Fibroblast of villous mesenchyme (primary cell): ENCODE measurements around the gene KCNJ2. TPM values are rescaled to one million over a fixed set of nuclear protein-coding genes. Genes with fewer than 3 reads are reported as not detected.

ENCODE experiments used
- DNase-seq: peaks from one replicate; pipeline ENCODE4 v3.0.0-alpha.2; 2010; ENCODE audit warnings: low read depth
- H3K4me3 ChIP-seq: 2 replicates; pipeline ENCODE4 v1.5.1; 2011; ENCODE audit warnings: low read depth, mild to moderate bottlenecking, low read length
- total RNA-seq: library from RNA; depleted of rRNA; stranded (reverse); fragments of >200 nt; gene quantifications from 2 replicates; pipeline ENCODE4 v1.2.3, GENCODE V29; 2012
- TF ChIP-seq, protein P1 (sequence below): IDR thresholded peaks from 2 replicates; pipeline ENCODE4 v1.5.1; 2012; ENCODE audit warnings: low read depth, mild to moderate bottlenecking, low read length; ENCODE audit not compliant: insufficient read depth

KCNJ2 gene
- total RNA-seq, 1 donor = 0.86 TPM

DNA sequence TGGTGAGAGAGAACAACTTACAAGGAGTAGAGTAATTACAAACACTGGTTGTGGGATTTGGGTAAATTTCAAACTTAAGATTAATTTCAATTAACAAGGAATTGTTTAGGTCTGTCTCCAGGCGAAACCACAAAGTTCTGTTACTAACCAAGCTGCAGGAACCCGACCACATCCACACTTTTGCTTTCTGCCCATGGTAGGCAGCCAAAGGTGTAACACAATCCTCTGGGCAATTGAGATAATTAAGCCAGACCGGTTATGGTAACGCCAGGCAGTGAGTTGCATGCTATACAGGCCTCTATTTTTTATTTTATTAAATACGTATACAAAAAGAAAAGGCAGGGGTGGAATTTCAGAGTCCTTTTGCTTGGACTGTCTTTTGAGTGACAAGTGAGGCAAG is 12.0 kb downstream of the KCNJ2 start:
- TF ChIP-seq, protein P1, sequence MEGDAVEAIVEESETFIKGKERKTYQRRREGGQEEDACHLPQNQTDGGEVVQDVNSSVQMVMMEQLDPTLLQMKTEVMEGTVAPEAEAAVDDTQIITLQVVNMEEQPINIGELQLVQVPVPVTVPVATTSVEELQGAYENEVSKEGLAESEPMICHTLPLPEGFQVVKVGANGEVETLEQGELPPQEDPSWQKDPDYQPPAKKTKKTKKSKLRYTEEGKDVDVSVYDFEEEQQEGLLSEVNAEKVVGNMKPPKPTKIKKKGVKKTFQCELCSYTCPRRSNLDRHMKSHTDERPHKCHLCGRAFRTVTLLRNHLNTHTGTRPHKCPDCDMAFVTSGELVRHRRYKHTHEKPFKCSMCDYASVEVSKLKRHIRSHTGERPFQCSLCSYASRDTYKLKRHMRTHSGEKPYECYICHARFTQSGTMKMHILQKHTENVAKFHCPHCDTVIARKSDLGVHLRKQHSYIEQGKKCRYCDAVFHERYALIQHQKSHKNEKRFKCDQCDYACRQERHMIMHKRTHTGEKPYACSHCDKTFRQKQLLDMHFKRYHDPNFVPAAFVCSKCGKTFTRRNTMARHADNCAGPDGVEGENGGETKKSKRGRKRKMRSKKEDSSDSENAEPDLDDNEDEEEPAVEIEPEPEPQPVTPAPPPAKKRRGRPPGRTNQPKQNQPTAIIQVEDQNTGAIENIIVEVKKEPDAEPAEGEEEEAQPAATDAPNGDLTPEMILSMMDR = no peak
- H3K4me3 ChIP-seq = no peak overlapping the region
- DNase-seq = no peak

DNA sequence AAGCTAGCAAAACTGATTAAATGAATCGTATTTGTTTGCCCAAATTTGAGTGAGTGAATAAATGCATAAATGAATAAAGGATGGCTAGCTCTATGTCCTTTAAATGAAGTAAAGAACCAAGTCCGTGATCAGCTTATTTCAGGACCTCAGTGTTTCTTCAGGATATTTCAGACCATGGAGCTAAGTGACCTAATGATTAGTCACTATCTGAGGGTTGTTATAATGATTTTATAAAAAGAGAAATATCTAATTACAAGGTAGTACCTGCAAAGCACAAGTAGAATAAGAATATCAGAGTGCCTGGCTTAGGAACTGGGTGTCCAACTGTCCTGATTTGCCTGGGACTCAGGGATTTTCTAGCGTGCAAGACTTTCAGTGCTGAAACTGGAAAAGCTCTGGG is 12.5 kb downstream of the KCNJ2 start:
- TF ChIP-seq, protein P1 = no peak
- DNase-seq = no peak
- H3K4me3 ChIP-seq = no peak overlapping the region

DNA sequence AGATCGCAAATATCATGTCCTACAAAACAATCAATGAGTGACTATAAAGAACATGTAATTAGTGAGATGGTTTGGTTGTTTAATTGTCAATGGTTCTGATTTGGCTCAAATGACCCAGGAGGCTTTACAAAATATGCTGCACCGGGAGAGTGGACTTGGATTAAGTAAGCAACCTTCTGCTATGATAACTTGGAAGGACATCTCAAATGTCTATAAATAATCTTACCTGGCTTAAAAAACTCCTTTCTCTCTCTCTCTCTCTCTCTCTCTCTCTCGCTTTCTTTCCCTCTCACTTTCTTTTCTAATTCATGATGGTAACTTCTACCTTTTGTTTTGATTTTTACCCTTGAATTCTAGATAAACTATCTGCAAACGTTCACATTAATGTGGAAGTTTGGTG is 14.2 kb downstream of the KCNJ2 start:
- H3K4me3 ChIP-seq = no peak overlapping the region
- DNase-seq = no peak
- TF ChIP-seq, protein P1 = no peak

DNA sequence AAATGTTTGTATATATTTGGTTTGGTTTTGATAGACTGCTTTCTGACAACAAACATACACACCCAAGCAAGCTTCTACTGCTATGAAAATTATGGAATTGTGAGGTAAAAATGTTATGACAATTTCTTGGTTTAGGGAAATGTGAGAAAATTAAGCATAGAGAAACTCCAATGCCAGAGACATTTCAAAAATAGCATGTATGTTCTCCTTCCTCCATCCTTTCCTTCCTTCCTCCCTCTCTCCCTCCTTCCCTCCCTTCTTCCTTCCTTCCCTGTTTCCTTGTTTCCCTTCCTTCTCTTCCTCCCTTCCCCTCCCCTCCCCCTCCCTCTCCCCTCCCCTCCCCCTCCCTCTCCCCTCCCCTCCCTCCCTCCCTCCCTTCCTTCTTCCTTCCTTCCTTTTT is 14.9 kb downstream of the KCNJ2 start:
- TF ChIP-seq, protein P1 = no peak
- no peak overlapping the region for H3K4me3 ChIP-seq
- no peak for DNase-seq

DNA sequence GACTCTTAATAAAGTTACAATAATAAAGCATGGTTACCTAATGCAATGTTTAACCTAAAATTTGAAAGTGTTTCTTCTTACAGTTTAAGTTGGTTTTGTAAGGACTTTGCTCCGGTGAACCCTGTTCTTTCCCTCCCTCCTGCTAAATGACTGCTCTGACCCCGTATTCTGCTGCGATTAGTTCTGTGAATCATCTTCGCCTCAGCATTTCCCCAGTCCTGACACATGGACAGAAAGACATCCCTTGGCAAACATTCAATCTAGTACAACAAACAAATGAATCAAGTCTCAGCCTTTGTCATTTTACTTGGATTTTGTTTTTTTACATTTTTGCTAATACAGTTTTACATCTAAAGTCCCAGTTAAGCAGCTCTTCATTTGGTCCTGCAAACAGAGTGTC is 15.4 kb downstream of the KCNJ2 start:
- no peak overlapping the region for H3K4me3 ChIP-seq
- DNase-seq = no peak
- TF ChIP-seq, protein P1 = no peak

DNA sequence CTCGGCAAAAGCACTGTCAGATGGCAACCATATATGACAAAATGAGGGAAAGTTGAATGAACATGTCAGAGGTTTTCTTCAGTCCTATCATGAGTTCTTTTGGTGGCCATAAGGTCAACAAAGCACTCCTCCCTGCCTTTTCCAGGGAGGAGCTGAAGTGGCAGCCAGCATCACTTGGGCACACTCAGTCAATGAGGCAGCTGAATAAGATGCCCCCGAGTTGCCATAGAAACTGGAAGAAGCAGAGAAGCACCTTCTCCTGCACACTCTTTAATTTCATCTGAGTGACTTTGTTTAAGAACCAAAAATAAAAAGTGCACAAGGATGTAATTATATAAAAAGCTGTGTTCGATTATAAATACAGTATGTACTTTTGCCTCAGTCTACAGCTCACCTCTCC is 16.0 kb downstream of the KCNJ2 start:
- DNase-seq = no peak
- TF ChIP-seq, protein P1 = no peak
- H3K4me3 ChIP-seq = no peak overlapping the region

DNA sequence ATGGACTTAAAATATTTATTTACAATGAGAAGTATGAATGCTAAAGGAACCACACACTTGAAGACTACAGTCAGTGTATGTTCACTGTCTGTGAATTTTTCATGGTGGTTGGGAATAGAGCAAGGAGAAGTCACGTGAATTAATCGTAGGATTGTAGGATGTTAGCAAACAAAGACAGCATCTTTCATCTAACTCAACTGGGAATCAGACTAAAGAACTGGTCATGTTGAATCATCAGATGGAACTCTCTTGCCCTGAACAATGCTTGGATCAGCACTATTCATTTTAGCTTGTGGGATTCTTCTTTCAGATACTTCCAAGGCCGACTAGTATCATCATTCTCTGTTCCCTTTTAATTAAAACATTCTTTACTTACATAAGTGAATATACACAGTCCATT is 18.1 kb downstream of the KCNJ2 start:
- DNase-seq = no peak
- no peak overlapping the region for H3K4me3 ChIP-seq
- TF ChIP-seq, protein P1 = no peak
